ENCODE results near the gene ZMAT5.

GRCh38 chr22:29803190-29803589 lies 36.4 kb upstream of the ZMAT5 start:
- TF ChIP-seq CTCF (IDR thresholded peaks at IDR 0.05) (no peak), POLR2AphosphoS5 (IDR thresholded peaks at IDR 0.05) (no peak)

Data from sigmoid colon (tissue), 4 donors.